NOMO-1 (cell line): Measurements from ENCODE around the gene TYRO3.
"Not testable (repeated sequence)": the region's sequence is repeated elsewhere in the genome, so short reads cannot be mapped to it uniquely, and the experiment has no call there.

Source experiments
- DNase-seq, 2 experiments: peaks; one replicate each; lab custom pipeline; 2025; ENCODE audit not compliant: unreplicated experiment in 2 of 2; lab: John Stamatoyannopoulos, UW

The TYRO3 gene

GRCh38 chr15:41553731-41554130 lies 5.3 kb upstream of the TYRO3 start:
- DNase-seq = no peak

GRCh38 chr15:41554343-41554742 lies 4.7 kb upstream of the TYRO3 start:
- no peak for DNase-seq

- DNase-seq = no peak
Observed at GRCh38 chr15:41554915-41555314, 4.1 kb upstream of the TYRO3 start.

- DNase-seq = peak in 1 of 2 experiments; percentile 64
Observed at GRCh38 chr15:41556677-41557076, 2.3 kb upstream of the TYRO3 start.

GRCh38 chr15:41557673-41558399 lies 1.2 kb upstream of the TYRO3 start:
- DNase-seq = peak; percentile 49 to 71

DNA sequence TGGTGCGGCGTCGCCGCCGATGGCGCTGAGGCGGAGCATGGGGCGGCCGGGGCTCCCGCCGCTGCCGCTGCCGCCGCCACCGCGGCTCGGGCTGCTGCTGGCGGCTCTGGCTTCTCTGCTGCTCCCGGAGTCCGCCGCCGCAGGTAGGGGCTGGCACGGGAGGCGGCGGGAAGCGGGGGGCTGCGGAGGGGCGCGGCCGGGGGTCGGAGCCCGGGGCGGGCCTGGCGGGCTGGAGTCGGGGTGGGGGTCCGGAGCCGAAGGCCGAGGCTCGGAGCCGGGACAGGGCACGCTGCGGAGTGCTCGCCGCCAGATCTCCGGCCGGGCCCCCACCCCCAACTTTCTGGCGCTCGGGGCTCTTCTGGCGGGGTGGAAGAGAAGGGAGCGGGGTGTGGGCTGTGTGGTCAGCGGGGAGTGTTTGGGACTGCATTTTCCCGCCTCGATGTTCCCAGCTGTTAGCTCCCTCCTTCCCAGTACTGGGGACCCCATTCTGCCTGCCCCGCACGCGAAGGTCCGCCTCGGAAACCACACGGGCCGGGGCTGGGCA lies 299 bp downstream of the TYRO3 start:
- no peak for DNase-seq

DNA sequence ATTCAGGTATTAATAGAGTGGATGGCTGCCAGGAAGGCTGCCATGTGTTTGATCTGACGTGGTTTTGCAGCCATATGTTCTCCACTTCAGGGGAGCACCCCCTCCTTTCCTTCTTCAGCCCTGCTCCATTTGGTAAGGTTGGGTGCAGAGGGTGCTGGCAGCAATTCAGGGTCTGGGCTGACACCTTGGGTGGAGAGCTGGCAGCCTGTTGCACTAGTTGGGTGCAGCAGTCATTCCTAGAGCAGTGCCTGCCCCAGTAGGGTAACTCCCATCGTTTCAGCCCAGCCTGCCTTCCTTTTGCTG lies 1.5 kb downstream of the TYRO3 start:
- no peak for DNase-seq

DNA sequence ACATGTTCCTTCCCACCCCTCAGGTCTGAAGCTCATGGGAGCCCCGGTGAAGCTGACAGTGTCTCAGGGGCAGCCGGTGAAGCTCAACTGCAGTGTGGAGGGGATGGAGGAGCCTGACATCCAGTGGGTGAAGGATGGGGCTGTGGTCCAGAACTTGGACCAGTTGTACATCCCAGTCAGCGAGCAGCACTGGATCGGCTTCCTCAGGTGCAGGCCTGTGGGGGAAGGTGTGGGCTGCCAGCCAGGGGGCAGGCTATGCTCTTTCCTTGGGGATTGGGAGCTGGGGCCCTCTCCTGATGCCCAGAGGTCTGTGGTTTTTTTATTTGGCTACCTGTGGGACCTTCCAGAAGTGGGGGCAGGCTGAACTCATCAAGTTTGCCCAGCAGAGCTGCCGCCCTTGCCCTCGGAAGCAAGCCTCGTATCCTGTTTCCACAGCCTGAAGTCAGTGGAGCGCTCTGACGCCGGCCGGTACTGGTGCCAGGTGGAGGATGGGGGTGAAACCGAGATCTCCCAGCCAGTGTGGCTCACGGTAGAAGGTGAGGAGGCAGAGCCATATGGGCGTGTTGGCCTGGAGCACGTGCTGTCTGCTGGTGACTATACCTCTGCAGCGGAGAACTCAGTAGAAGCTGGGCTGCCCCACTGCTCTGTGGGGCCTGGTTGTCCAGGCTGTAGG lies 2.2 kb downstream of the TYRO3 start:
- no peak for DNase-seq

DNA sequence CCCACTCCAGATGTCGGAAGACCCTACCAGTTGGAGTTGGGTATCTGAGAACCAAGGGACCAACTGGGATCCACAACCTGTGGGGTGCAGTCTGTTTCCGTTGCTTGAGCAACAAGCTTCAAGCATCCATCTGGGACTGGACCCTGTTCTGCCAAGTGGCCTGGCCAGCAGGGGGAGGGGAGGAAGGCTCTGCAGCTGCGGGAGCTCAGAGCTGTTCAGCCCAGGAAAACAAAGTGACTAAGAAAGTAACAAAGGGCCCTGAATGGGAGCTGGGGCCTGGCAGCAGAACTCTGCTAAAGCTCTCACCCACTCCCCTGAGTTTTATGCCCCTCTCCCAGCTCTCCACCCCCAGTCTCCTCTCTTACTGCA lies 2.7 kb downstream of the TYRO3 start:
- no peak for DNase-seq

- DNase-seq = no peak
Observed at GRCh38 chr15:41562244-41562643, 3.2 kb downstream of the TYRO3 start.

DNA sequence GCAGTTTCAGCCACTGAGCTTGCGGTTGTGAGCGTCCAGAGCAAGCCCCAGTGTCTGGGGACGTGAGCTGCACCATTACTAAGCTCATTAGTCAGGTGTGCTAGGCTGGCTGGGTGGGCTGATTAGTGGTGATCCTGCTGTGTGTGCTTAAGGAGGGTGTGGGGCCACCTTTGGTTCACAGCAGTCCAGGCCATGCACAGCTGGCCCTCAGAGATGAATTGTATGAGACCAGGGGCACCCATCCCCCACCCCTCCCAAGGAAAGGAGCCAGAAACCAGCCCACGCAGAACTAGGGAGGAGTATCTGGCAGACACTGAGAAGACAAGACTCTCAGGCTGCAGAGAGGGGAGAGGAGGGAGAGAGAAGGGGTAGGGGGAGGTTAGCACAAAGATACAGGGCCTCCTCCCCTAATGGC lies 3.8 kb downstream of the TYRO3 start:
- DNase-seq = no peak

DNA sequence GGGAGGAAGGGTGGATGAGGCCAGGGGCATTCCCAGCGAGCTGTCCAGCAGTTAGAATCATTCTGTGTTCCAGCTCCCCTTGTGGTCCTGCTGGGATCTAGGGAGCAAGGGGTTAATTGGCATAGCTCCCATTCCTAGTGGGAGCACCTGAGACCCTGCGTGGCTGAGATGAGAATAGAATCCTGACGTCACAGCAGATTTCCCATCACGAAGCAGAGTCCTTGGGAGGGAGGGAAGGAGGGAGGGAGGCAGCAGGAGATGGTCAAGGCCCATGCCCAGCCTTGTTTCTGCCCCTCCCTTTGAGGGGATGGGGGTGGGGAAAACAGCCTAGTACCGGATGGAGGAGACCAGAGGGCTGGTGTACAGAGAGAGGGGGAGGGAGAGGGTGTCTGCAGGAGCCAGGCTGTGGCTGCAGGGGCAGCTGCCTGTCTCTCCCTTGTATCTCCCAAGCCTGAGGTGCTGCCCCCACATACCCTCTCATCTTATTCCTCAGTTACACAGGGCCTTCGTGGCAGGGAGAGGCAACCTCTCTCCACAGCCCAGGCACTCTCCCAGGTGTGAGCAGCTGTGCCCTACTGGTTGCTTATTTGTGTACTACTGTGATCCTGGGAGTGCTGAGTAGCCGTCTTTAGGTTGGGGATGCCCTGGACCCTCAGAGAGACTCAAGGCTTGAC lies 5.4 kb downstream of the TYRO3 start:
- DNase-seq = no peak

DNA sequence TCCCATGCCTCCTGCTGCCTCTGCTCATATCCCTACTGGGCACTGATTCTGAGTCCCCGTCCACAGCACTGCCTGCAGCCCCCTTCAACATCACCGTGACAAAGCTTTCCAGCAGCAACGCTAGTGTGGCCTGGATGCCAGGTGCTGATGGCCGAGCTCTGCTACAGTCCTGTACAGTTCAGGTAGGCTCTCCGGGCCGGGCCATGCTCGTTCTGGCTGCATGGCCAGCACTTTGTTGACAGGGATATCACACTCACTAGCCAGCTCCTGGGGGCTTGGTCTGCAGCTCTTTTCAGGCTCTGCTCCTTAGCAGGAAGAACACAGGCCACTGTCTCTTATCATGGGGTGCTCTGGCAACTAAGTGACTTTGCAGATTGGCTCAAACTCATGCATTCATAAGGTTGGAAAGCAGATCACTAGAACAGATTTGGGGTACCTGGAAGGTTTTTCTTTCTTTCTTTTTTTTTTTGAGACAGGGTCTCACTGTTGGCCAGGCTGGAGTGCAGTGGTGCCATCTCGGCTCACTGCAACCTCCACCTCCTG lies 6.0 kb downstream of the TYRO3 start:
- no peak for DNase-seq

GRCh38 chr15:41565702-41566101 lies 6.7 kb downstream of the TYRO3 start:
- no peak for DNase-seq

GRCh38 chr15:41566121-41566885 lies 7.3 kb downstream of the TYRO3 start:
- DNase-seq = no peak

DNA sequence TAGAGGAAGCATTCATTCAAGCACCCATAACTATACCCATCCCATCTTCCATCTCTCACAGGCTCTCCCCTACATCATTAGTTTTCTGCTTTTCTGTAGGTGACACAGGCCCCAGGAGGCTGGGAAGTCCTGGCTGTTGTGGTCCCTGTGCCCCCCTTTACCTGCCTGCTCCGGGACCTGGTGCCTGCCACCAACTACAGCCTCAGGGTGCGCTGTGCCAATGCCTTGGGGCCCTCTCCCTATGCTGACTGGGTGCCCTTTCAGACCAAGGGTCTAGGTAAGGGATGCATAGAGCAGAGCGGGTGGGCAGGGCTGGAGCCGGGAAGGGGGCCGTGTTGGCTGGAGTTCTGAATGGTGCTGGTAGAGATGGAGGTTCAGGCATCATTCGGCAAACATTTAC lies 8.2 kb downstream of the TYRO3 start:
- no peak for DNase-seq

- no peak for DNase-seq
Observed at GRCh38 chr15:41567862-41568261, 8.8 kb downstream of the TYRO3 start.

DNA sequence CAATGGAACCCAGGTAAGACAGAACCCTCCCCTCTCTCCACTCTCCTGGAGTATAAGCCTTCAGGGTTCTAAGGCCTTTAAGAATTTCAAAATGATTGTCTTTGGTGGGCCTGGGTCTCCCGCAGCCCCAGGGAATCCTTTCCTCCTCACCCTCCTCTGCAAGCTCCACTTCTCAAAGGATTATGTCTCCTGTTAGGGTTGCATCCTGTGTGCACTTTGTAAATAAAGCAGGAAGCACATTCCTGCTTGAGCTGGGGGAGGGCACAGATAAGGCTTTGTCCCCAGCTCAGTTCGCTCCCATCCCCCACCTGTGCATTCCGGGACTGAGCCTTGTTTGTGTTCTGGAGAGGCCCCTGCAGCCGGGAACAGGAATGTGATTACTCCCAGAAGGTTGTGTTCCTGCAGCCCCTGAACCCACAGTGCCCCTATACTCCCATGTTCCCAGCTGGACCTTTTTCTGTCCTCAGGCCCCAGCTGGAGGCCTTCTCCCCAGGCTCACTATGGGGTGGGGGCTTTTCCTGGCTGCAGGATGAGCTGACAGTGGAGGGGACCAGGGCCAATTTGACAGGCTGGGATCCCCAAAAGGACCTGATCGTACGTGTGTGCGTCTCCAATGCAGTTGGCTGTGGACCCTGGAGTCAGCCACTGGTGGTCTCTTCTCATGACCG lies 9.5 kb downstream of the TYRO3 start:
- no peak for DNase-seq

- not testable (repeated sequence) for DNase-seq
Observed at GRCh38 chr15:41569232-41569631, 10.2 kb downstream of the TYRO3 start.

DNA sequence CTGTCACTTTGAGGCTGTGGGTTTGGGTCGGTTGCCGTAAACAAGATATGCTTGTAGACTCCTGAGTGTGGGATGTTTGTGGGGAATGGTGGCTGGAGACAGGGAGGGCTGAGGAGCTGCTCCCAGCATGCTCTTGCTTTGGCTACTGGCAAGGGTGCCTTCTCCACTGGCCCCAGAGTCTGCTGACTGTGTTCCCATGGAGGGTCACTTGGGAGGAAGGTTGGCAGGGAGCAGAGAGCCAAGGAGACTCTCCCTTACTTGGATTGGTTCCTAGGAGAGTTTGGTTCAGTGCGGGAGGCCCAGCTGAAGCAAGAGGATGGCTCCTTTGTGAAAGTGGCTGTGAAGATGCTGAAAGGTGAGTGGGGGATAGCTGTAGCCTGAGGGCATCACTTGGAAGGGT lies 11.8 kb downstream of the TYRO3 start:
- no peak for DNase-seq
